Activated T-helper 2 cell treated with anti-CD3 and anti-CD28 coated beads, Interferon-gamma antibody, Interleukin-2, Interleukin-4, amounts not matched to agents 10 μg/mL and 5 μg/mL and 100 μg/mL, durations not matched to agents 14 hours and 24 hours and 36 hours (primary cell): Measurements from ENCODE around the gene EIF2B4. TPM values are rescaled to one million over a fixed set of nuclear protein-coding genes. Genes with fewer than 3 reads are reported as not detected.
"Not testable (repeated sequence)": the region's sequence is repeated elsewhere in the genome, so short reads cannot be mapped to it uniquely, and the experiment has no call there.

Experiments used
- DNase-seq: peaks from one replicate; pipeline ENCODE4 v3.0.0; 2021; ENCODE audit warnings: low spot score
- H3K27ac Mint-ChIP-seq: one replicate; pipeline ENCODE4 v1.8.0; 2021; ENCODE audit warnings: mixed read lengths
- H3K27me3 Mint-ChIP-seq: one replicate; pipeline ENCODE4 v1.8.0; 2021; ENCODE audit warnings: low read depth, mixed read lengths
- H3K36me3 Mint-ChIP-seq: one replicate; pipeline ENCODE4 v1.8.0; 2021; ENCODE audit warnings: low read depth, mixed read lengths
- H3K4me1 Mint-ChIP-seq: one replicate; pipeline ENCODE4 v1.8.0; 2021; ENCODE audit warnings: low read depth, mixed read lengths
- H3K4me3 Mint-ChIP-seq: one replicate; pipeline ENCODE4 v1.8.0; 2021; ENCODE audit warnings: low read depth, mild to moderate bottlenecking, moderate library complexity, mixed read lengths
- H3K9me3 Mint-ChIP-seq: one replicate; pipeline ENCODE4 v1.8.0; 2021; ENCODE audit warnings: mixed read lengths
- intact Hi-C: fragments of 100-400 bp; cut with micrococcal nuclease; formaldehyde crosslinking; loops from one replicate; pipeline ENCODE4 v1.15.1; 2023
- total RNA-seq: library from RNA; stranded (reverse); gene quantifications from 2 replicates; pipeline ENCODE4 v1.2.3, GENCODE V29; 2022

The EIF2B4 gene
- total RNA-seq, 1 donor from 2014 or later = 43.4 TPM

DNA sequence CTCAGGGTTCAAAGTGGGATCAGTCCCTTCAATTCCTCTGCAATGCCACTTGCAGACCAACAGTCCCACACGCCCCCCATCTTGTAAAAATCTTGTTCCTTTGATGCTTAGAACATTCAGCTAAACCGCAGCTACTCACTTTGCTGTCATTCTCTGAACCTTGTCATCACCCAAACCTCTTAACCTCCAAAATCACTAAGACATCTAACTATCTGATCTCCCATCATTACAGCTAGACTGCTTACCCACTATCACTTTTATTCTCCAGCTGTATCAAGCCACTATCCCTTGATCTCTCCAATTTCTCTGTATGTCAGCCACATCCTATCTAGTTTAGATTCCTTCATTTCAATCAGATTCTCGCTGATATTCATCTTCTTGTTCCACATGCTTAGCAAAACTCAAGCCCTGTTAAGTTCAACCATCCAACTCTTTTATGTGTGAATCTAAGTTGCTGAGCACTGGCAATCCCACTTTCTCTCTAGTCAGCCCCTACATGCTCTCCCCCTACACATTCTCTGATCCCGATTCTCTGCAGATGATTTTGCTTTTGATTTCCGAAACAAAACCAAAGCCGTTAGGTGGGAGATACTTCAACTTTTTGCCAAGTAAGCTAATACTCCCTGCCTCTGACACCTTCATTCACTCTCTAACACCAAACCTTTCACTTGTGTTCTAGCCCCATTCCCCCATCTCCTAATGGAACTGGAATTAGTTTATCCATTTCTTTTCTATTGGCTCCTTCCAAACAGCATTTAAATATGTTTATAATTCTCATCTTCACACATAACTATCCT, 18.1 kb downstream of the EIF2B4 start:
- Mint-ChIP-seq H3K27me3 (no peaks in the 10 kb centered on the region), H3K4me1 (peaks cover 29% of the 10 kb centered on the region), H3K9me3 (no peaks in the 10 kb centered on the region), H3K27ac (peak overlapping the region; percentile 9), H3K4me3 (no peak overlapping the region), H3K36me3 (peaks cover 29% of the 10 kb centered on the region)
- intact Hi-C loops = loop anchor here (1.0 kb wide), 2 partner anchors 18 to 286 kb away; partner anchors contain the start of genes EIF2B4 and SNX17
- DNase-seq = no peak

DNA sequence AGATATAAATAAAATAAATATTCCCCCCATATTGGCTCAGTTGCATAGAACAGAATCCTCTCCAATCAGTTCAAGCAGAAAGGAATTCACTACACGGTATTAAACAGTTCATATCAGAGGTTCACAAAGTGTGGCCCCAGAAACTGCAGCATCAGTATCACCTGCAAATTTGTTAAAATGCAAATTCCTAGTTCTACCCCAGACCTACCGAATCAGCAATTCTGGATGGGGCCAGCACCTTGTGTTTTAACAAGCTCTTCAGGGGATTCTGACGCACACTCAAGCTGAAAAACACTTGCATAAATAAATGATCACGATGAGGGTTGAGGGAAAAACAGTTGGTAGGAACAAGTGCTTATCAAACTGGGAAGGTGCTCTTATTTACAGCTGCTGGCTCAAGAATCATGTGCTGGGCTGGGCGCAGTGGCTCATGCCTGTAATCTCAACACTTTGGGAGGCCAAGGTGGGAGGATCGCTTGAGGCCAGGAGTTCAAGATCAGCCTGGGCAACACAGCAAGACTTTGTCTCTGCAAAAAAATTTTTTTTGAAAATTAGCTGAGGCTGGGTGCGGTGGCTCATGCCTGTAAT, 19.9 kb downstream of the EIF2B4 start:
- Mint-ChIP-seq H3K27me3 (no peaks in the 10 kb centered on the region), H3K4me3 (no peak overlapping the region), H3K36me3 (peaks cover 27% of the 10 kb centered on the region), H3K27ac (no peak overlapping the region), H3K4me1 (peaks cover 25% of the 10 kb centered on the region), H3K9me3 (no peaks in the 10 kb centered on the region)
- no peak for DNase-seq
- intact Hi-C loops = no loop called here

DNA sequence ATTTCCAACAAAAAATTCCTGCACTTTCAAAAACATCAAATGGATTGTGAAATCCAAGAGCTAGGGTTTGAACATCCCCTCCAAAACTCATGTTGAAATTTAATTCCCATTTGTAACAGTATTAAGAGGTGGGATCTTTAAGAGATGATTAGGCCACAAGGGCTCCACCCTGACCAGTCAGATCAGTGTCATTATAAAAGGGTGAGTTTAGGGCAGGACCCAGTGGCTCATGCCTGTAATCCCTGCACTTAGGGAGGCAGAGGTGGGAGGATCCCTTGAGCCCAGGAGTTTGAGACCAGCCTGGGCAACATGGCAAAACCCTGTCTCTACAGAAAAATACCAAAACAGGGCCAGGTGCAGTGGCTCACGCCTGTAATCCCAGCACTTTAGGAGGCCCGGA, 22.5 kb downstream of the EIF2B4 start:
- peaks cover 17% of the 10 kb centered on the region for H3K4me1 Mint-ChIP-seq
- intact Hi-C loops = no loop called here
- peaks cover 37% of the 10 kb centered on the region for H3K36me3 Mint-ChIP-seq
- H3K27ac Mint-ChIP-seq = no peak overlapping the region
- no peak for DNase-seq
- no peak overlapping the region for H3K4me3 Mint-ChIP-seq
- H3K27me3 Mint-ChIP-seq = no peaks in the 10 kb centered on the region
- H3K9me3 Mint-ChIP-seq = no peaks in the 10 kb centered on the region

DNA sequence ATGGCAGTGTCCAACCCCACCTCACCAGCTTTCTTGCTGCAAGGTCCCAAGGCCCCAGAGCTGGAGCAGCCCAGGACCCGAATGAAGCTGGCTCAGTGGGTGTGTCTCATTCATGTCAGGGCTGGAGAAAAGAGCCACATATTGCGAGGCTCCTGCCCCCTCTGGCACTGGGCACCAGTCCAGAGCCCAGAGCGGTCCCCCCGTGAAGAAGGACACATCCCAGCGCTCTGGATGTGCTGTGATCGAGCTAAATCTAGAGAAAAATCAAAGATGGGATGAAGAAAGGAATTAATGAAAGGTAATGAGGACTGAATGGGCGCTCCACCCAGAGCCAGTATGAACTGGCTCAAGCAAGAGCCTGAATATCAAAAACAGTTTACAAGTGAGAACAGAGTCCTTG, 34.0 kb downstream of the EIF2B4 start:
- no peaks in the 10 kb centered on the region for H3K27me3 Mint-ChIP-seq
- intact Hi-C loops = no loop called here
- DNase-seq = no peak
- H3K4me3 Mint-ChIP-seq = no peak overlapping the region
- no peaks in the 10 kb centered on the region for H3K4me1 Mint-ChIP-seq
- H3K36me3 Mint-ChIP-seq = peaks cover 57% of the 10 kb centered on the region
- H3K27ac Mint-ChIP-seq = no peak overlapping the region
- H3K9me3 Mint-ChIP-seq = no peaks in the 10 kb centered on the region

DNA sequence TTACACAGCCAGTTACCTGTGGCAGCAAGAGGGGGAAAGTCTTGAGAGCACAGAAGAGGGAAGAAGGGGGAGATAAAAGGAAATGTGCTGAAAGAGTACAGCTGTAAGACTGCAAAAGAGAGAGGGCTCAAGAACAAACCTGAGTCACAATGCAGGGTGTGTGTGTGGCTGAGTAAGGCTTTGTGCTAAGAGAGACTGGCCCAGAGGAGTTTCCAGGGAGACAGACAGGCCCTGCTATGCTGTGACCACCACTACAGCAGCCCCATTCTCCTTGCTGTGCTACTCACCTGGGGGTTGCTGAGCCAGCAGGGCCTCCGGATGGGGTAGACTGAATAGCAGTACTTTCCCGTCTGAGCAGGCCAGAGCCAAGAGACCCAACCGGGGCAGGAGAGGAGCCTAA, 34.8 kb downstream of the EIF2B4 start:
- Mint-ChIP-seq H3K36me3 (peaks cover 56% of the 10 kb centered on the region), H3K27me3 (no peaks in the 10 kb centered on the region), H3K27ac (no peak overlapping the region), H3K4me3 (no peak overlapping the region), H3K9me3 (no peaks in the 10 kb centered on the region), H3K4me1 (no peaks in the 10 kb centered on the region)
- DNase-seq = no peak
- intact Hi-C loops = no loop called here

DNA sequence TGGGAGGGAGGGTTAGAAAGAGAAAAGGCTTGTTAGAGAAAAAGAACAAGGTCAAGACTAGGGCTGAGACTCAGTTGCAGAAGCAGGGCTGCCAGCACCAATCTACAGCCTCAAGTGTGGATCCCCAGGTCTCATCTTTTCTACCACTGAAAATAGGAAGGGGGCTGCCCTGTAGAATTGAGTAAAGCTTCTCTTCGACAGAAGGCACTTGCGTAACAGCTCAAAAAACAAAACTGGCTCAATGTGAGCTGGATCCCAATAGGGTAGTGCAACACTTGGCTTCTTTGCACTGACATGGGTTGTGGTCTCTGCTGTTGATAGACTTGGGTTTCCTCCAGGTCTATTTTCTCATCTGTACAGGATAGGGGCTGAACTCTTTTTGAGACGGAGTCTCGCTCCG, 45.4 kb downstream of the EIF2B4 start:
- intact Hi-C loops = no loop called here
- H3K36me3 Mint-ChIP-seq = peaks cover 34% of the 10 kb centered on the region
- H3K27me3 Mint-ChIP-seq = no peaks in the 10 kb centered on the region
- H3K4me1 Mint-ChIP-seq = peaks cover 17% of the 10 kb centered on the region
- H3K4me3 Mint-ChIP-seq = peak overlapping the region; percentile 44
- no peak for DNase-seq
- H3K9me3 Mint-ChIP-seq = no peaks in the 10 kb centered on the region
- H3K27ac Mint-ChIP-seq = no peak overlapping the region

DNA sequence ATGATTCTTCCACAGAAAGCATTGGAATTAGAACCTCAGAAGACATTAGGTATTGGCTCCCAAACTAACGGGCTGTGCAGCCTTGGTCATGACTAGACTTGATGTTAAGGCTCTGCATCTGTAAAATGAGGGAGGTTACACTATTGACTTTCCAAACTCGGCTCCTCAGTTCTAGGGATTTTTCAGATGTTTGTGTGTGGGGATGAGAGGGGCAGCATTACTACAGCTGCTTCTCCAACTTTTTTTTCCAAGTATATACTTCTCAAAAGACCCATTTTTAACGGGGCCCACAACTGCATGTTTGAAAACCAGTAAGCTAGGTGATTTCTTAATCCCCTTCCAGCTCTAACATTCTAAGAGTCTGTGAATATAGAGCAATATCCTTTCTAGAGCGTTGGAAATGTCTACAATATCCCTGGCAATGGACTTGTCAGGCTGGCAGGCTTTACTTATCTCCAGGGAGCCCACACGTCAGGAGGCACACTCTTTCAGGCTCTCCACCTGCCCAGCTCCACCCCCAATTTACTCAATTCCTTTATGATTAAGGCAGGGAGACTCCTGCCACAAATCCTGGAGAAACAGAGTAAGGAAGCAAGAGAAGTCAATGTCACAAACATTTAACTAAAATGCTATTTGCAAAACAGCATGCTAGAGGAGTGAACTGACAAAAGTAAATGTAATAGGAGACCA, 46.4 kb downstream of the EIF2B4 start:
- H3K36me3 Mint-ChIP-seq = peaks cover 28% of the 10 kb centered on the region
- H3K27me3 Mint-ChIP-seq = no peaks in the 10 kb centered on the region
- H3K4me3 Mint-ChIP-seq = peak overlapping the region; percentile 99
- peaks cover 17% of the 10 kb centered on the region for H3K4me1 Mint-ChIP-seq
- H3K9me3 Mint-ChIP-seq = no peaks in the 10 kb centered on the region
- H3K27ac Mint-ChIP-seq = peak overlapping the region; percentile 92
- intact Hi-C loops = loop anchor here (2.0 kb wide), 2 partner anchors 33 to 47 kb away; partner anchors contain the start of genes EIF2B4, GTF3C2 and SNX17
- DNase-seq = no peak

DNA sequence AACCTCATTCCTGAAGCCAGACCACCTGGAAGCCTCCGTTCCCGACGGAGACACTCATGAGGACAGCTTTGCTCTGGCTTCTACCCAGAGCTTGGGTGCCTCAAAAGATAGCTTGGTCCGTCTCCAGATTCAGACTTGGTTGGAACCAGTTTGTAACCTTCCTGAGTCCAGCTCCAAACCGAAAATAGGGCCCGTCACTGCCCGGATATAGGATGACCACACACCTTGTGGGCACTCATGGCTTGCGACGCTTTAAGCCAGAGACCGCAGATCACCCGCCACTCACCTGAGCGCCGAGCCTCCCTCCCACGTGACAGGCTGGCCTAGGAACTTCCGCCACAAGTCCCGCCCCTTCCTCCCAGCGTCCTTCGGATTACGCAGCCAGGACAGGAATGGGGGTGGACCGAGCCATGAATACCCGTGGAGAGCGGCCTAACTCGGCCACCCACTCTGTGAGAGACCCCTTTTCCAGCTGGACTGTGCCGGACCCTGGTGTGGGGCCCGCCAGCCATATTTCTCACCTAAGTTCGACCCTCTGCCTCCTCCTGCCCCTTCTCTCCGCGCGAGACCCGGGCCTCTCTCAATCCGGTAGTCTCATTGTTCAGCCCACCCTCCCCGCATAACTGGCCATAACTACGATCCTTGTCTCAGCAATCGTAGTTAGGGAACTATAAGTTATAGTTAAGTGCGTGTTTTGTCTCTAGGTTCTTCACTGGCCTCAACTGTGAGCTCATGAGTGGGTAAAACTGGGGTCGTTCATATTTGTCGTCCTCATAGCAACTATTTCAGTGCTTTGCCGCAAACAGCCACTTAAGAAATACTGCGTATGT, 47.2 kb downstream of the EIF2B4 start, which contains the start of gene MPV17:
Gene MPV17 (minus strand): TSS at position 332 of the 830 bp plus-strand sequence. CDS start 580 bp downstream, outside the sequence.
- peak within 1 kb of the TSS; percentile 92 for H3K27ac Mint-ChIP-seq
- no peaks in the 10 kb centered on the region for H3K9me3 Mint-ChIP-seq
- no peaks in the 10 kb centered on the region for H3K27me3 Mint-ChIP-seq
- peaks cover 20% of the 10 kb centered on the region for H3K36me3 Mint-ChIP-seq
- peak within 1 kb of the TSS; percentile 99 for H3K4me3 Mint-ChIP-seq
- peaks cover 17% of the 10 kb centered on the region for H3K4me1 Mint-ChIP-seq
- DNase-seq = peak; percentile 84
- intact Hi-C loops = loop anchor here (2.0 kb wide), 2 partner anchors 34 to 48 kb away; partner anchors contain the start of genes EIF2B4, GTF3C2 and SNX17

DNA sequence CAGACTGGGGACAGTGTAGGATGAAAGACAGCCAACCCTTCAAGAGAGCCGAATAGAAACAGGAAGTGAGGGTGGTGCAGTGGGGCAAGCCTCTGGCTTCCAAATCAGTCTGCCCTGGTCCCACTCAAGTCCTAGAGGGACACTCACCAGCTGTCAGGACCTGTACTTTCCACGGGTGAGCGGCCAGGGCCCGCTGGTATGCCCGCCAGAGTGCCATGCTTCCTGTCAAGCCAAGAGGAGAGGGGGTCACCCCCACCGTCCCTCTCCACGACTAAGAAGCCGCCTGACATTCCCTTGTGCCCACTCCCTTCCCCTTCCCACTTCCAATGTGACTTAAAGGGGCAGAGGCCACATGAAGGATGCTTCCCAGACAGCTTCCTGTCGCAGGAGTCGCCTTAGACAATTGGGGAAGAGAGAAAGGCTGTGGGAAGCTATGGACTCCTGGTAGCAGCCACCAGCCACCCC, 47.8 kb downstream of the EIF2B4 start:
- Mint-ChIP-seq H3K27me3 (no peaks in the 10 kb centered on the region), H3K36me3 (peaks cover 17% of the 10 kb centered on the region), H3K27ac (peak overlapping the region; percentile 92), H3K9me3 (no peaks in the 10 kb centered on the region), H3K4me3 (peak overlapping the region; percentile 99), H3K4me1 (peaks cover 17% of the 10 kb centered on the region)
- DNase-seq = no peak
- intact Hi-C loops = loop anchor here (2.0 kb wide), 2 partner anchors 34 to 48 kb away; partner anchors contain the start of genes EIF2B4, GTF3C2 and SNX17

DNA sequence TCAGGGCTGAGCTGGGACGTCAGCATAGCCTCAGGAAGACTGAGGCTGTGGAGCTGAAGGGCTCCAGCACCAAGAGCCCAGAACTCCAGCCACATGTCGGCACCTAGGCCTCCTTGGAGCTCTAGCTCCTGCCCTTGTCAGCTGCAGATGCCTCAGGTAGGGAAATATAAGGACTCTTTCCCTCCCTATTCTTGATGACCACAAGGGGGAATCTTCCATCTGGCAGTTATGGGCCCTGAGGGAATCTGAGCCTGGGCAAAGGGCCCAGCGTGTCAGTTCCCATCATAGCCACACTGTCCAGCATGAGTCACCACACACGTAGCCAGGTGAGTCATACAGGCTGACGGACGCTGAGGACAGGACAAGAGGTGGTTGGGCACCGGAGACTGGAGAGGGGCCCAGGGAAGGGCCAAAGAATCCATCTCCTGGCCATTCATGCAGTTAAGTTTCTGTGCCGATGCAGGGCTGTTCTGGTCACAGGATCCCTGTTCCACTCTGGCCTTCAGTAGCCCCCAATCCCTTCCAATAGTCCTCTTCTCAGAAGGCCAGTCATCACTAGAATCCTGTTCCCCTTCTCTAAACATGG, 49.1 kb downstream of the EIF2B4 start:
- Mint-ChIP-seq H3K36me3 (peaks cover 5% of the 10 kb centered on the region), H3K27ac (no peak overlapping the region), H3K4me3 (peak overlapping the region; percentile 99), H3K9me3 (no peaks in the 10 kb centered on the region), H3K4me1 (peaks cover 17% of the 10 kb centered on the region), H3K27me3 (no peaks in the 10 kb centered on the region)
- no peak for DNase-seq
- intact Hi-C loops = no loop called here

DNA sequence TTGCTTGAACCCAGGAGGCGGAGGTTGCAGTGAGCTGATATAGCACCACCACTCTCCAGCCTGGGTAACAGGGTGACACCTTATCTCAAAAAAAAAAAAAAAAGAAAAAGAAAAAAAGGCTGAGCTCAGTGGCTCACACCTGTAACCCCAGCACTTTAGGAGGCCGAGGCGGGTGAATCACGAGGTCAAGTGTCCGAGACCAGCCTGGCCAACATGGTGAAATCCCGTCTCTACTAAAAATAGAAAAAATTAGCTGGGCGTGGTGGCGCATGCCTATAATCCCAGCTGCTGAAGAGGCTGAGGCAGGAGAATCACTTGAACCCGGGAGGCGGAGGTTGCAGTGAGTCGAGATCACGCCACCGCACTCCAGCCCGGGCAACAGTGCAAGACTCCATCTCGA, 50.3 kb downstream of the EIF2B4 start:
- H3K36me3 Mint-ChIP-seq, H3K27me3 Mint-ChIP-seq, DNase-seq, intact Hi-C loops, H3K9me3 Mint-ChIP-seq, H3K27ac Mint-ChIP-seq, H3K4me3 Mint-ChIP-seq: not testable (repeated sequence)
- H3K4me1 Mint-ChIP-seq = peaks cover 17% of the 10 kb centered on the region
